Fibroblast of lung (primary cell): ENCODE data around the gene KITLG. TPM values are rescaled to one million over a fixed set of nuclear protein-coding genes. Genes with fewer than 3 reads are reported as not detected.
A peak's percentile ranks its signal among the peaks of the same experiment; 100 is the strongest.

Experiments
- DNase-seq, 2 donors: peaks; one replicate each; pipeline versions ENCODE4 v3.0.0 to v3.0.0-alpha.2; 2010; ENCODE audit warnings: low read depth in 2 of 2
- H2AFZ ChIP-seq: 2 replicates; pipeline ENCODE4 v1.5.1; 2012; ENCODE audit warnings: low read length, control low read depth, inconsistent platforms
- H3K27ac ChIP-seq: 2 replicates; pipeline ENCODE4 v1.5.1; 2011; ENCODE audit warnings: low read length, control low read depth; ENCODE audit not compliant: insufficient read depth
- H3K27me3 ChIP-seq: 2 replicates; pipeline ENCODE4 v1.5.1; 2011; ENCODE audit warnings: mild to moderate bottlenecking, low read length; ENCODE audit not compliant: control insufficient read depth, insufficient read depth
- H3K36me3 ChIP-seq: 2 replicates; pipeline ENCODE4 v1.5.1; 2011; ENCODE audit warnings: low read length; ENCODE audit not compliant: control insufficient read depth, insufficient read depth
- H3K4me1 ChIP-seq: 2 replicates; pipeline ENCODE4 v1.5.1; 2011; ENCODE audit warnings: low read length; ENCODE audit not compliant: control insufficient read depth, insufficient read depth; ENCODE audit errors: extremely low read depth
- H3K4me2 ChIP-seq: 2 replicates; pipeline ENCODE4 v1.5.1; 2011; ENCODE audit warnings: low read length, control low read depth; ENCODE audit not compliant: insufficient read depth; ENCODE audit errors: extremely low read depth
- H3K4me3 ChIP-seq, 4 experiments: fragments of 200-600 bp in 1 of 4; sonication (generic) in 1 of 4; replicated peaks in 1 of 4; 2 replicates each; pipeline ENCODE4 v1.5.1; 2011 to 2016; ENCODE audit warnings: low read length in 4 of 4, low read depth in 3 of 4, mild to moderate bottlenecking in 3 of 4, control low read depth in 2 of 4, inconsistent platforms in 1 of 4, mixed read lengths in 1 of 4; ENCODE audit not compliant: insufficient read depth in 1 of 4; ENCODE audit errors: control extremely low read depth in 1 of 4
- H3K79me2 ChIP-seq: 2 replicates; pipeline ENCODE4 v1.5.1; 2012; ENCODE audit warnings: mild to moderate bottlenecking, low read length, inconsistent platforms; ENCODE audit not compliant: control insufficient read depth, insufficient read depth
- H3K9ac ChIP-seq: 2 replicates; pipeline ENCODE4 v1.5.1; 2011; ENCODE audit warnings: mild to moderate bottlenecking, low read length, control low read depth; ENCODE audit not compliant: insufficient read depth
- H3K9me3 ChIP-seq: 2 replicates; pipeline ENCODE4 v1.5.1; 2012; ENCODE audit warnings: low read depth, low read length; ENCODE audit not compliant: control insufficient read depth, insufficient read depth
- H4K20me1 ChIP-seq: 2 replicates; pipeline ENCODE4 v1.5.1; 2011; ENCODE audit warnings: low read length; ENCODE audit not compliant: control insufficient read depth, insufficient read depth; ENCODE audit errors: extremely low read depth
- EZH2 ChIP-seq: IDR thresholded peaks from 2 replicates; pipeline ENCODE4 v1.5.1; 2012; ENCODE audit warnings: low read length, control low read depth, mild to moderate bottlenecking; ENCODE audit errors: missing control alignments
- polyA plus RNA-seq, 2 donors: library from polyadenylated mRNA; depleted of rRNA in 1 of 2; stranded (reverse) in 1 of 2; unstranded in 1 of 2; fragments of >200 nt; gene quantifications; 2 replicates each; pipeline ENCODE4 v1.2.1, GENCODE V29; 2011 to 2012; ENCODE audit warnings: missing spikeins in 1 of 2
- total RNA-seq: library from RNA; depleted of rRNA; stranded (reverse); fragments of >200 nt; gene quantifications from 2 replicates; pipeline ENCODE4 v1.2.1, GENCODE V29; 2014
- TF ChIP-seq, protein P1 (sequence below), 2 donors: IDR thresholded peaks in 1 of 2; conservative IDR thresholded peaks in 1 of 2; 1 replicate in 1 of 2; 2 replicates in 1 of 2; pipeline ENCODE4 v1.5.1; 2011 to 2012; ENCODE audit warnings: low read length in 2 of 2, control low read depth in 1 of 2, inconsistent platforms in 1 of 2, low read depth in 1 of 2, mild to moderate bottlenecking in 1 of 2

Gene KITLG
- total and polyA plus RNA-seq, 2 donors (not counting 1 experiment from before 2014, with no cell fraction given): 64.6 to 132 TPM

DNA sequence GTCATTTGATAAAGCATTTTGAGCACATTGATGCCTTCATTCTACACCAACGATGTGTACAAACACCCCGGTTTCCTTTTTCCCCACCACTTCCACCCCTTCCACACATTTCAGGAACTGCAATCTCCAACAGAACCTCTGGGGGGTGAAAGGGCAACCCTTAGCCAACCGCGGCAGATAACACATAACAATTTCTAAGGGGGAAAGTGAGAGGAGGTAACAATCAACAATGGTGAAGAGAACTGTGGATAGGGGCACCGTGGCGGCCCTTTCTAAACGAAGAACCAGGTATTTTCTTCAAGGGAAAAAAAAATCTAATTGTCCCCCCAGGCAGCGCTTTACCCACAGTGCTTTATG lies 1.1 kb downstream of the KITLG start:
- no peak for DNase-seq
- no peak overlapping the region for H3K9ac ChIP-seq

DNA sequence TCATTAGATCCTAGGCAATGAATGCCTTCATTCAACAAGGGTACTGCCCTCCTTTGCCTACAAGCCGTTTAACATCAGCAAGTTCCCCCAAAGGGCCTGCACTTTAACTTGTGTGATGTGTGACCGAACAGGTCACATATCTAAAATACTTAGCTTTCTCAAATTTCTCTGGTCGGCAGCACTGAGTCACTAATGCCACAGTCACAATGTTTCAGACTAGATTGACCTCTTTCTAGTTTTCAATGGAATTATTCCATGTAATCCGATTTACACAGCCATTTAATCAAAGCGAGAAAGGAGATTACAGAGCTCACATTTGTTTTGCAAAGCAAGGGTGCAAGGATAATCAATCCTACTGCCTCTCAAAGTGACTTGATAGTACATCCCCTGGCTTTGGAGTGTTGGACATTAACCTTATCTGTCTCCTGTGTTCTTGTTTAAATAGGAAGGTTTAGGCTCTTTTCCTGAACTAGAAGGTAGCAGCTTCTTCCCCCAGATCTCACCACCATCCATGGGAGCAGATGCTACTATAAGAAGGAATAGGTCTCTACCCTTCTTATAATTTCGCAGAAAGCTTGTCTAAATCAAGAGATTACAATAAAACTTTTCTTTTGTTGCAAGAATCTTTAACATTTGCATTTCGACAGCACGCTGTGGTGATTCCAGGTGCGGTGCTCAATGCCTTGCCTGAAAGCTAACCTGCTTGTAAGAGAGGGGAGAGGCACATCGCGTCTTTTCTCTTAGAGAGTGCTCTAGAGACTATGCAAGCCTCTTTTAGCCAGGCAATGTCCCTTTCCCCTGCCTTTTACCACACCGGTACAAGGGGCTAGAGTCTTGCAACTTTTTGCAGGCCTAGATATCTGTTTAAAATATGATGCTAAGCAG lies 1.8 kb downstream of the KITLG start:
- Histone ChIP-seq H3K4me3 (peak overlapping the region; percentile 91 to 96 (median 94)), H3K4me2 (peak overlapping the region; percentile 81), H4K20me1 (peaks cover 3% of the 10 kb centered on the region), H3K4me1 (peaks cover 4% of the 10 kb centered on the region), H3K9ac (no peak overlapping the region), H3K27ac (peak overlapping the region; percentile 74), H3K9me3 (no peaks in the 10 kb centered on the region), H3K27me3 (no peaks in the 10 kb centered on the region), H2AFZ (no peak overlapping the region), H3K36me3 (no peaks in the 10 kb centered on the region), H3K79me2 (peaks cover 67% of the 10 kb centered on the region)
- peak in 1 of 2 donors; percentile 53 for DNase-seq
- no peak for TF ChIP-seq EZH2
- TF ChIP-seq, protein P1, sequence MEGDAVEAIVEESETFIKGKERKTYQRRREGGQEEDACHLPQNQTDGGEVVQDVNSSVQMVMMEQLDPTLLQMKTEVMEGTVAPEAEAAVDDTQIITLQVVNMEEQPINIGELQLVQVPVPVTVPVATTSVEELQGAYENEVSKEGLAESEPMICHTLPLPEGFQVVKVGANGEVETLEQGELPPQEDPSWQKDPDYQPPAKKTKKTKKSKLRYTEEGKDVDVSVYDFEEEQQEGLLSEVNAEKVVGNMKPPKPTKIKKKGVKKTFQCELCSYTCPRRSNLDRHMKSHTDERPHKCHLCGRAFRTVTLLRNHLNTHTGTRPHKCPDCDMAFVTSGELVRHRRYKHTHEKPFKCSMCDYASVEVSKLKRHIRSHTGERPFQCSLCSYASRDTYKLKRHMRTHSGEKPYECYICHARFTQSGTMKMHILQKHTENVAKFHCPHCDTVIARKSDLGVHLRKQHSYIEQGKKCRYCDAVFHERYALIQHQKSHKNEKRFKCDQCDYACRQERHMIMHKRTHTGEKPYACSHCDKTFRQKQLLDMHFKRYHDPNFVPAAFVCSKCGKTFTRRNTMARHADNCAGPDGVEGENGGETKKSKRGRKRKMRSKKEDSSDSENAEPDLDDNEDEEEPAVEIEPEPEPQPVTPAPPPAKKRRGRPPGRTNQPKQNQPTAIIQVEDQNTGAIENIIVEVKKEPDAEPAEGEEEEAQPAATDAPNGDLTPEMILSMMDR (conservative IDR thresholded peaks at IDR 0.05 in 1 of 2, IDR thresholded peaks at IDR 0.05 in 1 of 2; ENCODE audit: low read depth in 1 of 2, low read length in 2 of 2): no peak

More for the DNA sequence above, 1.1 kb downstream of the KITLG start:
- peak overlapping the region; percentile 91 to 96 (median 94) for H3K4me3 ChIP-seq
- peaks cover 3% of the 10 kb centered on the region for H4K20me1 ChIP-seq
- H3K9me3 ChIP-seq: no peaks in the 10 kb centered on the region
- TF ChIP-seq, protein P1 (conservative IDR thresholded peaks at IDR 0.05 in 1 of 2, IDR thresholded peaks at IDR 0.05 in 1 of 2; ENCODE audit: low read depth in 1 of 2, low read length in 2 of 2): peak; percentile 51 to 59
- TF ChIP-seq EZH2: no peak
- no peaks in the 10 kb centered on the region for H3K36me3 ChIP-seq
- no peak overlapping the region for H2AFZ ChIP-seq
- H3K27me3 ChIP-seq: no peaks in the 10 kb centered on the region
- peaks cover 61% of the 10 kb centered on the region for H3K79me2 ChIP-seq
- H3K27ac ChIP-seq: peak overlapping the region; percentile 74
- H3K4me2 ChIP-seq: peak overlapping the region; percentile 81
- H3K4me1 ChIP-seq: peaks cover 2% of the 10 kb centered on the region

DNA sequence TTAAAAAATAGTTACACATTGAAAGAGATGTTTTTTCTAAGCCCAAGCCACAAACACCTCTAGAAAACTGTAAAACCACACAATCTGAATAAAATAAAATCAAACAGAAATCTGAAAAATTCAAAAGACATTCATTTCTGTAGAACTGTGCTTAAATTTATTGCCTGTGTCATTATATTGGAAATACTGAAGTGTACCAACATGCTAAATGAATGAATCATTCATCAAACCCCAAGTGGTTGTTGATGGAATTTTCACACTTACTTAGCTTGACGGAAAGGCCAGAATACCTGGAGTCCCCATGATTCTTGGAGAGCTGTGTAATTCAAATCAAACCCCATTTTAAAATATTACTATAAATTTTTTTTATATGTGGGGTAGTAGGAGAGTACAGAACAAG lies 2.7 kb downstream of the KITLG start:
- Histone ChIP-seq H3K9ac (no peak overlapping the region), H3K9me3 (no peaks in the 10 kb centered on the region), H3K79me2 (peaks cover 77% of the 10 kb centered on the region), H3K27me3 (no peaks in the 10 kb centered on the region), H3K36me3 (no peaks in the 10 kb centered on the region), H3K27ac (no peak overlapping the region), H3K4me3 (peak overlapping the region; percentile 91 to 96 (median 94)), H4K20me1 (peaks cover 3% of the 10 kb centered on the region), H2AFZ (no peak overlapping the region), H3K4me1 (peaks cover 12% of the 10 kb centered on the region), H3K4me2 (peak overlapping the region; percentile 81)
- TF ChIP-seq, protein P1 (conservative IDR thresholded peaks at IDR 0.05 in 1 of 2, IDR thresholded peaks at IDR 0.05 in 1 of 2; ENCODE audit: low read depth in 1 of 2, low read length in 2 of 2): no peak
- no peak for TF ChIP-seq EZH2
- DNase-seq: peak in 1 of 2 donors; percentile 66
